ENCODE measurements around the gene HPCAL4. TPM values are rescaled to one million over a fixed set of nuclear protein-coding genes. Genes with fewer than 3 reads are reported as not detected.
A peak's percentile ranks its signal among the peaks of the same experiment; 100 is the strongest.

The HPCAL4 gene
- total RNA-seq, 2 experiments from 2014 or later: 0.94 to 1.1 TPM

DNA sequence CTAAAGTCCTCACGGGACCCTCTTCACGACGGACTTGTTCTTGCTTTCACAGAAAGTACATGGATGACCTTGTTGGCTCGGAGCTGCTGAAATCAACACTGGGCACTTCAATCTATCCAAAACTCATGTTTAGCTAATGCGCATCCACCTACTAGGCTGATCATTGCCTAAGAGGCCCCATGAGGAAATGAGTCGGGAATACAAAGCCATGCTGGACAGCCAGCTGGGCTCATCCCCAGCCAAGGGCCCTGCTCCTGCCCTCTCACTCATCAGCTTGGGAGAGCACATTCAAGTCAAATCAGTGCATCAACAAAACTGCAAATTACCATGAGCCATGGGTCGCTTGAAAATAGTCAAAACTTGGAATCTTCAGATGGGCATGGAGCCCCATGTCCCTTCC lies 36.9 kb downstream of the HPCAL4 start:
- H3K36me3 Mint-ChIP-seq (ENCODE audit: low read depth): no peaks in the 10 kb centered on the region
- no peaks in the 10 kb centered on the region for H3K9me3 Mint-ChIP-seq (ENCODE audit: low read depth)
- ATAC-seq (no peak), DNase-seq (no peak)
- H3K4me1 Mint-ChIP-seq: peaks cover 8% of the 10 kb centered on the region
- H3K4me3 Mint-ChIP-seq: no peak overlapping the region
- intact Hi-C loops (cut with DNase I, micrococcal nuclease): loop anchor here in 1 of 2 experiments (10.0 kb wide), 1 partner anchor 159 kb away; the partner anchor contains the start of gene BMP8A
- ChIA-PET CTCF (interaction anchor here (0.6 to 17.6 kb wide), 13 partner anchors 8 to 1517 kb away, joined by 3 to 339 read pairs (median 4); partner anchors contain the start of gene NT5C1A), POLR2A (no interaction called here)
- no peak overlapping the region for H3K27ac Mint-ChIP-seq
- H3K27me3 Mint-ChIP-seq: peaks cover 3% of the 10 kb centered on the region

GRCh38 chr1:39653546-39654031 lies 37.6 kb downstream of the HPCAL4 start:
- H3K27me3 Mint-ChIP-seq: peaks cover 3% of the 10 kb centered on the region
- peaks cover 8% of the 10 kb centered on the region for H3K4me1 Mint-ChIP-seq
- DNase-seq (peak; percentile 89), ATAC-seq (peak; percentile 82)
- no peaks in the 10 kb centered on the region for H3K36me3 Mint-ChIP-seq (ENCODE audit: low read depth)
- ChIA-PET CTCF (interaction anchor here (0.5 to 17.6 kb wide), 16 partner anchors 9 to 1516 kb away, joined by 3 to 339 read pairs (median 4); partner anchors contain the start of gene NT5C1A), POLR2A (no interaction called here)
- H3K4me3 Mint-ChIP-seq: no peak overlapping the region
- peak overlapping the region; percentile 26 for H3K27ac Mint-ChIP-seq
- intact Hi-C loops (cut with DNase I, micrococcal nuclease): loop anchor here (1.0 to 10.0 kb wide), 4 partner anchors 47 to 555 kb away; partner anchors contain the start of gene BMP8A (in 1 of the 2)
- H3K9me3 Mint-ChIP-seq (ENCODE audit: low read depth): no peaks in the 10 kb centered on the region

GRCh38 chr1:39652554-39652953 lies 38.7 kb downstream of the HPCAL4 start:
- ATAC-seq: no peak
- intact Hi-C loops (cut with DNase I, micrococcal nuclease): loop anchor here in 1 of 2 experiments (2.0 to 10.0 kb wide), 2 partner anchors 158 to 554 kb away; partner anchors contain the start of gene BMP8A
- POLR2A ChIA-PET: no interaction called here

GRCh38 chr1:39652105-39652504 lies 39.1 kb downstream of the HPCAL4 start:
- CTCF ChIA-PET: interaction anchor here (0.6 to 17.6 kb wide), 6 partner anchors 8 to 544 kb away, joined by 3 to 339 read pairs (median 5); partner anchors contain the start of gene NT5C1A
- H3K27ac Mint-ChIP-seq: no peak overlapping the region
- POLR2A ChIA-PET: no interaction called here
- DNase-seq (no peak), ATAC-seq (no peak)
- H3K9me3 Mint-ChIP-seq (ENCODE audit: low read depth): no peaks in the 10 kb centered on the region
- H3K4me3 Mint-ChIP-seq: no peak overlapping the region
- no peaks in the 10 kb centered on the region for H3K36me3 Mint-ChIP-seq (ENCODE audit: low read depth)
- peaks cover 3% of the 10 kb centered on the region for H3K27me3 Mint-ChIP-seq
- H3K4me1 Mint-ChIP-seq: peaks cover 4% of the 10 kb centered on the region
- intact Hi-C loops (cut with DNase I, micrococcal nuclease): loop anchor here in 1 of 2 experiments (2.0 to 10.0 kb wide), 2 partner anchors 157 to 553 kb away; partner anchors contain the start of gene BMP8A

More at GRCh38 chr1:39652554-39652953, 38.7 kb downstream of the HPCAL4 start:
- CTCF ChIA-PET: interaction anchor here (0.6 to 17.6 kb wide), 5 partner anchors 7 to 544 kb away, joined by 3 to 339 read pairs (median 7); partner anchors contain the start of gene NT5C1A
- no peaks in the 10 kb centered on the region for H3K36me3 Mint-ChIP-seq (ENCODE audit: low read depth)
- no peak overlapping the region for H3K4me3 Mint-ChIP-seq
- DNase-seq: no peak
- no peak overlapping the region for H3K27ac Mint-ChIP-seq
- H3K9me3 Mint-ChIP-seq (ENCODE audit: low read depth): no peaks in the 10 kb centered on the region
- peaks cover 4% of the 10 kb centered on the region for H3K4me1 Mint-ChIP-seq
- peaks cover 3% of the 10 kb centered on the region for H3K27me3 Mint-ChIP-seq

DNA sequence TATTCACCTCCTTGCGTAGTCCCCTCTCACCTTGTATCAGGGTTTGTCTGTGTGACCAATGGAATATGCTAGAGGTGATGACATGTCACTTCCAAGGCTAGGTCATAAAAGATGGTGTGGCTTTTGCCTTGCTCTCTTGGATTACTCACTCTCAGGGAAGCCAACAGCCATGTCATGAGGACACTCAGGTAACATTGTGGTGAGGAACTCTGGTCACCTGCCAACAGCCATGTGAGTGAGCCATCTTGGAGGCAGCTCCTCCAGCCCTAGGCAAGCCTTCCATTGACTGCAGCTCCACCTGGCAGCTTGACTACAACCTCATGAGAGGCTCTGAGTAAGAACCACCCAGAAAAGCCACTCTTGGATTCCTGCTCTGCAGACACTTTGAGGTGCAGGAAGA lies 40.8 kb downstream of the HPCAL4 start:
- no peak overlapping the region for H3K27ac Mint-ChIP-seq
- H3K4me1 Mint-ChIP-seq: peaks cover 4% of the 10 kb centered on the region
- intact Hi-C loops (cut with DNase I, micrococcal nuclease): loop anchor here in 1 of 2 experiments (10.0 kb wide), 1 partner anchor 156 kb away; the partner anchor contains the start of gene BMP8A
- ChIA-PET POLR2A (no interaction called here), CTCF (interaction anchor here (0.7 to 17.6 kb wide), 2 partner anchors 44 to 552 kb away, joined by 5 to 339 read pairs; no protein-coding TSS in a partner anchor)
- no peaks in the 10 kb centered on the region for H3K9me3 Mint-ChIP-seq (ENCODE audit: low read depth)
- DNase-seq (no peak), ATAC-seq (no peak)
- no peaks in the 10 kb centered on the region for H3K36me3 Mint-ChIP-seq (ENCODE audit: low read depth)
- H3K27me3 Mint-ChIP-seq: peaks cover 3% of the 10 kb centered on the region
- H3K4me3 Mint-ChIP-seq: no peak overlapping the region

DNA sequence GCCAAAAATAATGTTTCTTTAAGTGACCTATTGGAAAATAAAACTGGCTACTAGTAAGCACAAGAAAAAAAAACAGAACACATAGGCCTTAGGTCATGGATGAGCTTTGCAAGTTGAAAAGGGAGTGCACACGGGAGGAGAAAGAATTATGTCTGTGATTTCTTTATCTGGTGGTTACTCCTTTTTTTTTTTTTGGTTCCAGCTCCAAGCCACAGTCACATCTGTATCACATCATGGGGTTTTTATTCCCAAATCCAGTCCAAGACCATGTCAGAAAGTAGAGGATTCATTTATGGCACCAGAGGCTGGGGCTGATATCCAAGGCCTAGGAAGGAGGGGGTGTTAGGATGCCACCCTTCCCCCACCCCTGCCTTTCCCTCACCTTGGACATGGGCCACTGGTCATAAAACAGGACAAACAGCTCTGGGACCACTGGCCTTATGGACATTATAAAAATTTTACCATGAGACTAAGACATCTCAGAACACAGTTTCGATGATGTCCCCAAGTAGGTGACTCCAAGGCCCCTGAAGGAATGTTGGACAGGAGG lies 41.5 kb downstream of the HPCAL4 start:
- Mint-ChIP-seq H3K27me3 (peaks cover 3% of the 10 kb centered on the region), H3K27ac (no peak overlapping the region), H3K36me3 (ENCODE audit: low read depth) (no peaks in the 10 kb centered on the region), H3K9me3 (ENCODE audit: low read depth) (no peaks in the 10 kb centered on the region), H3K4me1 (peaks cover 4% of the 10 kb centered on the region), H3K4me3 (no peak overlapping the region)
- DNase-seq (no peak), ATAC-seq (no peak)
- ChIA-PET CTCF (interaction anchor here (0.6 to 17.6 kb wide), 5 partner anchors 9 to 245 kb away, joined by 3 to 339 read pairs (median 5); no protein-coding TSS in a partner anchor), POLR2A (interaction anchor here (0.7 kb wide), 1 partner anchor 217 kb away, joined by 7 read pairs; no protein-coding TSS in a partner anchor)
- intact Hi-C loops (cut with DNase I, micrococcal nuclease): loop anchor here in 1 of 2 experiments (10.0 kb wide), 1 partner anchor 155 kb away; the partner anchor contains the start of gene BMP8A

DNA sequence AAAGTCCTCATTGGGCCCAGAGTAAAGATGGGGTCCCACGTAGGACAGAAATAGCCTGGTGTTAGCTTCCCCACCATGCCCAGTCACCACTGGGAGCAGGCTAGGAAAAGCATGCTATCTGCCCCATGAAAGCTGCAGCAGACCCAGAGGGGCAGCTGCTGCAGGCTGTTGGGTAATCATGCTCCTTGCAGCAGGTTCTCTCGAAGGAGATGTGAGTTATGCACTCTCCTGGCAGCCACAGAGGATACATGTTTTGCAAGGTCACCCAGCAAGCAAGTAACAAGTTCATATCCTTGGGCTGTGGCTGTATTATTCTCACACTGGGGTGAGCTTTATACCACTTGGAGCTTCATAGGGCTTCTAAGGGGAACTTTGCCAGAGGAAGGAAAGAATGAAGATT lies 42.7 kb downstream of the HPCAL4 start:
- ATAC-seq: no peak
- intact Hi-C loops (cut with DNase I, micrococcal nuclease): no loop called here
- Mint-ChIP-seq H3K4me1 (no peaks in the 10 kb centered on the region), H3K27ac (no peak overlapping the region), H3K36me3 (ENCODE audit: low read depth) (no peaks in the 10 kb centered on the region), H3K27me3 (no peaks in the 10 kb centered on the region), H3K4me3 (no peak overlapping the region), H3K9me3 (ENCODE audit: low read depth) (no peaks in the 10 kb centered on the region)
- CTCF ChIA-PET: interaction anchor here (1.0 to 17.6 kb wide), 3 partner anchors 10 to 152 kb away, joined by 3 to 339 read pairs (median 46); no protein-coding TSS in a partner anchor
- no peak for DNase-seq
- POLR2A ChIA-PET: no interaction called here

GRCh38 chr1:39647247-39647646 lies 44.0 kb downstream of the HPCAL4 start:
- Mint-ChIP-seq H3K36me3 (ENCODE audit: low read depth) (no peaks in the 10 kb centered on the region), H3K27me3 (no peaks in the 10 kb centered on the region), H3K27ac (no peak overlapping the region), H3K4me1 (no peaks in the 10 kb centered on the region), H3K4me3 (no peak overlapping the region), H3K9me3 (ENCODE audit: low read depth) (no peaks in the 10 kb centered on the region)
- POLR2A ChIA-PET: no interaction called here
- intact Hi-C loops (cut with DNase I, micrococcal nuclease): no loop called here
- no peak for ATAC-seq
- CTCF ChIA-PET: interaction anchor here (0.6 to 17.6 kb wide), 5 partner anchors 12 to 194 kb away, joined by 3 to 339 read pairs (median 5); no protein-coding TSS in a partner anchor
- no peak for DNase-seq

GRCh38 chr1:39646232-39647081 lies 44.8 kb downstream of the HPCAL4 start:
- H3K27ac Mint-ChIP-seq: no peak overlapping the region
- ATAC-seq (no peak), DNase-seq (no peak)
- H3K36me3 Mint-ChIP-seq (ENCODE audit: low read depth): no peaks in the 10 kb centered on the region
- intact Hi-C loops (cut with DNase I, micrococcal nuclease): no loop called here
- no peak overlapping the region for H3K4me3 Mint-ChIP-seq
- ChIA-PET POLR2A (interaction anchor here (0.6 kb wide), 1 partner anchor 222 kb away, joined by 3 read pairs; no protein-coding TSS in a partner anchor), CTCF (interaction anchor here (0.5 to 17.6 kb wide), 5 partner anchors 12 to 326 kb away, joined by 3 to 339 read pairs (median 5); no protein-coding TSS in a partner anchor)
- no peaks in the 10 kb centered on the region for H3K4me1 Mint-ChIP-seq
- H3K27me3 Mint-ChIP-seq: no peaks in the 10 kb centered on the region
- H3K9me3 Mint-ChIP-seq (ENCODE audit: low read depth): no peaks in the 10 kb centered on the region

- intact Hi-C loops (cut with DNase I, micrococcal nuclease): no loop called here
- POLR2A ChIA-PET: no interaction called here
- H3K27me3 Mint-ChIP-seq: peaks cover 7% of the 10 kb centered on the region
- H3K36me3 Mint-ChIP-seq (ENCODE audit: low read depth): no peaks in the 10 kb centered on the region
- CTCF ChIA-PET: interaction anchor here (2.4 to 17.6 kb wide), 3 partner anchors 13 to 39 kb away, joined by 9 to 339 read pairs (median 46); no protein-coding TSS in a partner anchor
- no peak overlapping the region for H3K27ac Mint-ChIP-seq
- ATAC-seq (no peak), DNase-seq (no peak)
- no peaks in the 10 kb centered on the region for H3K4me1 Mint-ChIP-seq
- H3K9me3 Mint-ChIP-seq (ENCODE audit: low read depth): no peaks in the 10 kb centered on the region
- no peak overlapping the region for H3K4me3 Mint-ChIP-seq
These were observed 45.7 kb downstream of the HPCAL4 start for GRCh38 chr1:39645411-39646043.
